Measurements from ENCODE around the gene MCF2L. TPM values are rescaled to one million over a fixed set of nuclear protein-coding genes. Genes with fewer than 3 reads are reported as not detected.

The MCF2L gene
- total and polyA plus RNA-seq, 8 donors: 16.0 to 83.6 (median 23.6) TPM

DNA sequence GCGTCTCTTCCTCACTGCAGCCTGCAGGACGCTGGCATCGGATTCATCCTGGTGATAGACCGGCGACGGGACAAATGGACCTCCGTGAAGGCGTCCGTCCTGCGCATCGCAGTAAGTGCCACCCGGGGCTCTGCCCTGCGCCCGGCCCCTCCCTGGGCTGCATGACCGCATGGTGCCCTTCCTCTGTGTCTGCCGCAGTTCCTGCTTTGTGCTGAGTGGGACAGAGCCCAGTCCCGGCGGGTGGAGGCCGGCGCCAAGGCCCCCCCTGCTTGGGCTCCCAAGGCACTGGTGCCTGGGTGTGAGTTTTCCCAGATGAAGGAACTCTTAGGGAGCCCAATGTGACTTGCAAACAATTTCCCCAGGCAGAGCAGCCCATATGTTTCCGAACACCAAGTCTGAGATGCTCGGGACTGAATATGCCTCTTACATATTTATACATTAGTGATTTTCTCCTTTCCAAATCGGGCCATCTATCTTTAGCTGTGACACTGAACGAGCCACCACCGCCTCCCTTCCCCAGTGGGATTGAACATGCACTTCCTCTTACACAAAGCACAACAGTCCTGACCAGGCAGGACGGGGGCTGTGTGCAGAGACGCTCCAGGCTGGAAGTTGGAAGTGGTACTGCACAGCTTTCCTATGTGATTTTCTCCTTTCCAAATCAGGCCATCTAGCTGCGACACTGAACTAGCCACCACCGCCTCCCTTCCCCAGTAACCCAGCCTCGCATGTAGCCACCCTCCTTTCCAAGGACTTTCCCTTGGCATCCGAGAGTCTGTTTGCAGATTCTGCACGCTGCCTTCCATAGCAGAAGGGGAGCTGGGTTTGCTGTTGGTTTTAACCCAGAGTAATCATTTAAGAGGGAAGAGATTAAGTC, 76.5 kb downstream of the MCF2L start:
- no peak for ATAC-seq
- H3K4me3 ChIP-seq: no peak overlapping the region
- intact Hi-C loops (cut with DNase I): no loop called here
- H3K27me3 ChIP-seq: no peaks in the 10 kb centered on the region
- peak in 2 of 6 donors; percentile 15 to 43 for DNase-seq
- no peak for FAIRE-seq
- H3K4me1 ChIP-seq: no peaks in the 10 kb centered on the region
- no peaks in the 10 kb centered on the region for H3K9me3 ChIP-seq
- 88% methylated on average over 32 of the region's 32 CpGs for WGBS, 2 donors
- H3K27ac ChIP-seq: no peak overlapping the region
- no peaks in the 10 kb centered on the region for H3K36me3 ChIP-seq
- TF ChIP-seq, protein P1, sequence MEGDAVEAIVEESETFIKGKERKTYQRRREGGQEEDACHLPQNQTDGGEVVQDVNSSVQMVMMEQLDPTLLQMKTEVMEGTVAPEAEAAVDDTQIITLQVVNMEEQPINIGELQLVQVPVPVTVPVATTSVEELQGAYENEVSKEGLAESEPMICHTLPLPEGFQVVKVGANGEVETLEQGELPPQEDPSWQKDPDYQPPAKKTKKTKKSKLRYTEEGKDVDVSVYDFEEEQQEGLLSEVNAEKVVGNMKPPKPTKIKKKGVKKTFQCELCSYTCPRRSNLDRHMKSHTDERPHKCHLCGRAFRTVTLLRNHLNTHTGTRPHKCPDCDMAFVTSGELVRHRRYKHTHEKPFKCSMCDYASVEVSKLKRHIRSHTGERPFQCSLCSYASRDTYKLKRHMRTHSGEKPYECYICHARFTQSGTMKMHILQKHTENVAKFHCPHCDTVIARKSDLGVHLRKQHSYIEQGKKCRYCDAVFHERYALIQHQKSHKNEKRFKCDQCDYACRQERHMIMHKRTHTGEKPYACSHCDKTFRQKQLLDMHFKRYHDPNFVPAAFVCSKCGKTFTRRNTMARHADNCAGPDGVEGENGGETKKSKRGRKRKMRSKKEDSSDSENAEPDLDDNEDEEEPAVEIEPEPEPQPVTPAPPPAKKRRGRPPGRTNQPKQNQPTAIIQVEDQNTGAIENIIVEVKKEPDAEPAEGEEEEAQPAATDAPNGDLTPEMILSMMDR (IDR thresholded peaks at IDR 0.05): no peak

DNA sequence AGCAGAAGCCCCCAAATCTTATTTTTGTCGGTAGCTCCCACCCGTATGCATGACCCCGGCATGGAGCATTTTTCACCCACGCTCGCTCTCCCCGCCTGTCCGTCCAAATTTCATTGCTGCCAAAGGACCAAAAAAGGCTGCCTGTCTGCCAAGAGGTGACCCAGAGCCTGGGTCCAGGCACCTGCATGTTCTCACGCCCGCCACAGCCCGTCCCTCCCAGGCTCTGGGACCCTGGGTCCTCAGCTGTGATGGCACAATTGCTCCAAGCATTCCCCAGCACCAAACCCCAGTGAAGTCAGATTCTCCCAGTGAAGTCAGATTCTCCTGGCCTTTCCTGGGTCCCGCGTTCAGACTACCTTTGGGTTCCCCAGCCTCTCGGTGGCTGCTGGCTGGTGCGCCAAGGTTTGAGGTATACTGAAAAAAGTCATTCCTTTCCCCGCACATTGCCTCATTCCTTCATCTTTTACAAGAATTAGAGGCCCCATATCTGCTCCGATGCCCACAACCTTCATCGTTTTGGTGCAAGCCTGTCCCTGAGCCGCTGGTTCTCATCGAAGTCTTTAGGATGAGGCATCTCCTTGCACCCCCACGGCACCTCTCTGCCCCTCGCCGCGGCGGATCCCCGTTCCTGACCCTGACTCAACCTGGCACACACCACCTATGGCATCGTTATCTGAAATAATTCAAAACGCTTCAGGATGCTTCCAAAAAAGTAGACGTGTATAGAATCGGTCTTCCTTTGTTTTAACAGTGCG, 77.3 kb downstream of the MCF2L start:
- no peak for ATAC-seq
- Histone ChIP-seq H3K9me3 (no peaks in the 10 kb centered on the region), H3K4me1 (no peaks in the 10 kb centered on the region), H3K4me3 (no peak overlapping the region), H3K27ac (no peak overlapping the region), H3K36me3 (no peaks in the 10 kb centered on the region), H3K27me3 (no peaks in the 10 kb centered on the region)
- DNase-seq: peak in 2 of 6 donors; percentile 15 to 26
- no peak for FAIRE-seq
- intact Hi-C loops (cut with DNase I): no loop called here
- TF ChIP-seq, protein P1 (IDR thresholded peaks at IDR 0.05): no peak
- WGBS, 2 donors: 91 to 95% methylated on average over 30 of the region's 30 CpGs

DNA sequence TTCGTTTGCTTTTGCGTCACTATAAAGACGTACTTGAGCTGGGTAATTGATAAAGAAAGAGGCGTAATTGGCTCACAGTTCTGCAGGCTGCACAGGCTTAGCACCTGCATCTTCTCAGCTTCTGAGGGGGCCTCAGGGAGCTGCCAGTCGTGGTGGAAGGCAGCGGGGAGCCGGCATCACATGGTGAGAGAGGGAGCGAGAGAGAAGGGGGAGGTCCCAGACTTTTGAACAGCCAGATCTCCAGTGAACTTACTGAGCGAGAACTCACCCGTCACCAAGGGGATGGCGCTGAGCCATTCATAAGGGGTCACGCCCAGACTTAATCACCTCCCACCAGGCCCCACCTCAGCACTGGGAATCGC, 77.8 kb downstream of the MCF2L start:
- WGBS, 2 donors: 88 to 90% methylated on average over 13 of the region's 13 CpGs
- FAIRE-seq: no peak
- TF ChIP-seq, protein P1 (IDR thresholded peaks at IDR 0.05): no peak

DNA sequence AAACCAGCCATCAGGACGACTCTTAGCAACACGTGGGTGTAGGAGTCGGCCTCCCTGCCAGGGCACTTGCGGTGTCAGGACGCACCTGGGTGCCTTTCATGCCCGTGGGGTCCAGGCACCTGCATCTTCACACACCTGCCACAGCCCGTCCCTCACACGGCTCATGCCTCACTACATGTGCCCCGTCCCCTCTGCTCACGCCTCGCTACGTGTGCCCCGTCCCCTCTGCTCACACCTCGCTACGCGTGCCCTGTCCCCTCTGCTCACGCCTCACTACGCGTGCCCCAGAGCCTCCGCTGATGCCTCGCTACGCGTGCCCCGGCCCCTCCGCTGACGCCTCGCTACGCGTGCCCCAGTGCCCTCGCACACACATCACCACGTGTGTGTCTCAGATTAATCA, 78.6 kb downstream of the MCF2L start:
- TF ChIP-seq, protein P1 (IDR thresholded peaks at IDR 0.05): no peak
- Histone ChIP-seq H3K36me3 (no peaks in the 10 kb centered on the region), H3K4me3 (no peak overlapping the region), H3K27ac (no peak overlapping the region), H3K9me3 (no peaks in the 10 kb centered on the region), H3K4me1 (no peaks in the 10 kb centered on the region), H3K27me3 (no peaks in the 10 kb centered on the region)
- intact Hi-C loops (cut with DNase I): no loop called here
- FAIRE-seq (no peak), DNase-seq (peak in 3 of 6 donors; percentile 8 to 52 (median 44)), ATAC-seq (no peak)
- WGBS, 2 donors: 92 to 94% methylated on average over 31 of the region's 31 CpGs

More for the DNA sequence above, 77.8 kb downstream of the MCF2L start:
- Histone ChIP-seq H3K9me3 (no peaks in the 10 kb centered on the region), H3K27me3 (no peaks in the 10 kb centered on the region), H3K4me1 (no peaks in the 10 kb centered on the region), H3K27ac (no peak overlapping the region), H3K4me3 (no peak overlapping the region), H3K36me3 (no peaks in the 10 kb centered on the region)
- no peak for ATAC-seq
- DNase-seq: peak in 3 of 6 donors; percentile 1 to 15 (median 9)
- intact Hi-C loops (cut with DNase I): no loop called here
